ENCODE measurements around the gene PTPRU.
A peak's percentile ranks its signal among the peaks of the same experiment; 100 is the strongest.

DNA sequence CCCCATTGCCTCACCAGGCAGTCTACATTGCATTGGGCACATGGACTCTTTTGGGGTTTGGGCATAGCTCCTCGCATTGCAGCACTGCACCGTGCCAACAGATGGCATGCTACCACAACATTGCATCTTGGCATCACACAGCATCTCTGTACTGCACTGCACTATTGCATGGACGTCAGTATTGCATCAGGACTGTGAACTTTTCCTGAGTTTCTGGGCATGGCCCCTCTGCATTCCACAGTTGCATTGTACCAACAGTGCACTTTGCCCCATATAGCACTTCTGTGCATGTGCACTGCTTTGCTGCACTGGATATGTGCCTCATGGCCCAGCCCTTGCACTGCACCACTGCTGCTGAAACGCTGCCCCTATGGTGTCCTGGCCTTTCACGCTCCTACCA, 9.6 kb downstream of the PTPRU start:
- TF ChIP-seq, protein P1, sequence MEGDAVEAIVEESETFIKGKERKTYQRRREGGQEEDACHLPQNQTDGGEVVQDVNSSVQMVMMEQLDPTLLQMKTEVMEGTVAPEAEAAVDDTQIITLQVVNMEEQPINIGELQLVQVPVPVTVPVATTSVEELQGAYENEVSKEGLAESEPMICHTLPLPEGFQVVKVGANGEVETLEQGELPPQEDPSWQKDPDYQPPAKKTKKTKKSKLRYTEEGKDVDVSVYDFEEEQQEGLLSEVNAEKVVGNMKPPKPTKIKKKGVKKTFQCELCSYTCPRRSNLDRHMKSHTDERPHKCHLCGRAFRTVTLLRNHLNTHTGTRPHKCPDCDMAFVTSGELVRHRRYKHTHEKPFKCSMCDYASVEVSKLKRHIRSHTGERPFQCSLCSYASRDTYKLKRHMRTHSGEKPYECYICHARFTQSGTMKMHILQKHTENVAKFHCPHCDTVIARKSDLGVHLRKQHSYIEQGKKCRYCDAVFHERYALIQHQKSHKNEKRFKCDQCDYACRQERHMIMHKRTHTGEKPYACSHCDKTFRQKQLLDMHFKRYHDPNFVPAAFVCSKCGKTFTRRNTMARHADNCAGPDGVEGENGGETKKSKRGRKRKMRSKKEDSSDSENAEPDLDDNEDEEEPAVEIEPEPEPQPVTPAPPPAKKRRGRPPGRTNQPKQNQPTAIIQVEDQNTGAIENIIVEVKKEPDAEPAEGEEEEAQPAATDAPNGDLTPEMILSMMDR (IDR thresholded peaks at IDR 0.05; ENCODE audit: insufficient read depth, low read length, poor library complexity, severe bottlenecking), result peak; percentile 61
- TF ChIP-seq EZH2phosphoT487 (conservative IDR thresholded peaks at IDR 0.05; ENCODE audit: low read length), result no peak
